GM18951 (cell line): ENCODE data around the gene SLC13A3.

Source experiments
- POLR2A ChIP-seq: IDR thresholded peaks from 4 replicates; pipeline ENCODE4 v1.6.1; 2011; ENCODE audit warnings: mild to moderate bottlenecking; ENCODE audit not compliant: insufficient read length, insufficient read depth; ENCODE audit errors: extremely low read depth
- in situ Hi-C: fragments of 300-500 bp; cut with MboI; formaldehyde crosslinking; loops from one replicate; pipeline ENCODE4 v1.12.0; 2022; ENCODE audit warnings: low sequenced_read_pairs, mixed read lengths, inconsistent platforms; ENCODE audit not compliant: unreplicated experiment

Gene SLC13A3

GRCh38 chr20:46590443-46590842 lies 60.8 kb downstream of the SLC13A3 start:
- in situ Hi-C loops: no loop called here
- TF ChIP-seq POLR2A: no peak

- in situ Hi-C loops: no loop called here
- no peak for TF ChIP-seq POLR2A
These were observed 62.4 kb downstream of the SLC13A3 start for GRCh38 chr20:46588532-46589511.

- in situ Hi-C loops: no loop called here
- no peak for TF ChIP-seq POLR2A
These were observed 63.3 kb downstream of the SLC13A3 start for GRCh38 chr20:46587986-46588385.

- no peak for TF ChIP-seq POLR2A
These were observed 64.5 kb downstream of the SLC13A3 start for GRCh38 chr20:46586724-46587123.

GRCh38 chr20:46584508-46584907 lies 66.8 kb downstream of the SLC13A3 start:
- in situ Hi-C loops: no loop called here
- TF ChIP-seq POLR2A: no peak

More at GRCh38 chr20:46586724-46587123, 64.5 kb downstream of the SLC13A3 start:
- in situ Hi-C loops: no loop called here

- no peak for TF ChIP-seq POLR2A
- in situ Hi-C loops: no loop called here
These were observed 67.6 kb downstream of the SLC13A3 start for GRCh38 chr20:46583411-46584214.

GRCh38 chr20:46582648-46583047 lies 68.6 kb downstream of the SLC13A3 start:
- in situ Hi-C loops: no loop called here
- TF ChIP-seq POLR2A: no peak

- in situ Hi-C loops: no loop called here
- TF ChIP-seq POLR2A: no peak
These were observed 69.9 kb downstream of the SLC13A3 start for GRCh38 chr20:46581391-46581790.

- in situ Hi-C loops: no loop called here
- TF ChIP-seq POLR2A: no peak
These were observed 70.5 kb downstream of the SLC13A3 start for GRCh38 chr20:46580613-46581205.

GRCh38 chr20:46578745-46579144 lies 72.5 kb downstream of the SLC13A3 start:
- in situ Hi-C loops: no loop called here
- no peak for TF ChIP-seq POLR2A

GRCh38 chr20:46576774-46577395 lies 74.4 kb downstream of the SLC13A3 start:
- in situ Hi-C loops: no loop called here
- no peak for TF ChIP-seq POLR2A

- TF ChIP-seq POLR2A: no peak
- in situ Hi-C loops: no loop called here
These were observed 75.3 kb downstream of the SLC13A3 start for GRCh38 chr20:46575937-46576461.
